ENCODE data around the gene ALAS1.

The ALAS1 gene

GRCh38 chr3:52243791-52244628 is 46.0 kb downstream of the ALAS1 start:
- DNase-seq: peak; percentile 84
- in situ Hi-C loops (cut with MboI; ENCODE audit: low pct_unique_long_range_greater_than_20kb, low sequenced_read_pairs): no loop called here

GRCh38 chr3:52245322-52246263 is 47.6 kb downstream of the ALAS1 start, which contains the start of gene PPM1M:
Gene PPM1M (plus strand): TSS chr3:52245759. CDS start chr3:52245825, 66 bp downstream.
- DNase-seq: peak; percentile 55
- in situ Hi-C loops (cut with MboI; ENCODE audit: low pct_unique_long_range_greater_than_20kb, low sequenced_read_pairs): no loop called here

GRCh38 chr3:52246264-52246620 is 48.3 kb downstream of the ALAS1 start:
- in situ Hi-C loops (cut with MboI; ENCODE audit: low pct_unique_long_range_greater_than_20kb, low sequenced_read_pairs): no loop called here

GRCh38 chr3:52246728-52247408 is 48.9 kb downstream of the ALAS1 start:
- in situ Hi-C loops (cut with MboI; ENCODE audit: low pct_unique_long_range_greater_than_20kb, low sequenced_read_pairs): no loop called here
- no peak for DNase-seq

More at GRCh38 chr3:52246264-52246620, 48.3 kb downstream of the ALAS1 start:
- DNase-seq: no peak

- no peak for DNase-seq
- in situ Hi-C loops (cut with MboI; ENCODE audit: low pct_unique_long_range_greater_than_20kb, low sequenced_read_pairs): no loop called here
Observed at GRCh38 chr3:52247409-52248164, 49.6 kb downstream of the ALAS1 start.

- in situ Hi-C loops (cut with MboI; ENCODE audit: low pct_unique_long_range_greater_than_20kb, low sequenced_read_pairs): no loop called here
- DNase-seq: no peak
Observed at GRCh38 chr3:52248165-52248541, 50.2 kb downstream of the ALAS1 start.

GRCh38 chr3:52248816-52249547 is 51.0 kb downstream of the ALAS1 start:
- DNase-seq: no peak
- in situ Hi-C loops (cut with MboI; ENCODE audit: low pct_unique_long_range_greater_than_20kb, low sequenced_read_pairs): no loop called here

GRCh38 chr3:52249683-52250082 is 51.7 kb downstream of the ALAS1 start:
- DNase-seq: no peak
- in situ Hi-C loops (cut with MboI; ENCODE audit: low pct_unique_long_range_greater_than_20kb, low sequenced_read_pairs): no loop called here

- in situ Hi-C loops (cut with MboI; ENCODE audit: low pct_unique_long_range_greater_than_20kb, low sequenced_read_pairs): no loop called here
- DNase-seq: no peak
Observed at GRCh38 chr3:52250122-52250521, 52.2 kb downstream of the ALAS1 start.

GRCh38 chr3:52253314-52254304 is 55.6 kb downstream of the ALAS1 start:
- peak; percentile 99 for DNase-seq
- in situ Hi-C loops (cut with MboI; ENCODE audit: low pct_unique_long_range_greater_than_20kb, low sequenced_read_pairs): no loop called here

GRCh38 chr3:52254608-52255007 is 56.6 kb downstream of the ALAS1 start:
- in situ Hi-C loops (cut with MboI; ENCODE audit: low pct_unique_long_range_greater_than_20kb, low sequenced_read_pairs): no loop called here
- DNase-seq: no peak

GRCh38 chr3:52256159-52256558 is 58.2 kb downstream of the ALAS1 start:
- DNase-seq: no peak
- in situ Hi-C loops (cut with MboI; ENCODE audit: low pct_unique_long_range_greater_than_20kb, low sequenced_read_pairs): no loop called here

- in situ Hi-C loops (cut with MboI; ENCODE audit: low pct_unique_long_range_greater_than_20kb, low sequenced_read_pairs): no loop called here
- no peak for DNase-seq
Observed at GRCh38 chr3:52256622-52257021, 58.7 kb downstream of the ALAS1 start.

GRCh38 chr3:52257911-52258310 is 60.0 kb downstream of the ALAS1 start:
- in situ Hi-C loops (cut with MboI; ENCODE audit: low pct_unique_long_range_greater_than_20kb, low sequenced_read_pairs): no loop called here
- DNase-seq: no peak

- in situ Hi-C loops (cut with MboI; ENCODE audit: low pct_unique_long_range_greater_than_20kb, low sequenced_read_pairs): no loop called here
- DNase-seq: no peak
Observed at GRCh38 chr3:52259035-52259434, 61.1 kb downstream of the ALAS1 start.

- DNase-seq: no peak
- in situ Hi-C loops (cut with MboI; ENCODE audit: low pct_unique_long_range_greater_than_20kb, low sequenced_read_pairs): no loop called here
Observed at GRCh38 chr3:52259448-52259847, 61.5 kb downstream of the ALAS1 start.

- in situ Hi-C loops (cut with MboI; ENCODE audit: low pct_unique_long_range_greater_than_20kb, low sequenced_read_pairs): no loop called here
- no peak for DNase-seq
Observed at GRCh38 chr3:52262447-52262846, 64.5 kb downstream of the ALAS1 start.
